ENCODE data around the gene CISH.
A peak's percentile ranks its signal among the peaks of the same experiment; 100 is the strongest.

CISH gene

GRCh38 chr3:50592568-50592967, 19.0 kb downstream of the CISH start:
- DNase-seq: no peak

- DNase-seq: no peak
Observed at GRCh38 chr3:50591196-50591741, 20.3 kb downstream of the CISH start.

- no peak for DNase-seq
Observed at GRCh38 chr3:50588759-50589433, 22.7 kb downstream of the CISH start.

GRCh38 chr3:50587806-50588758, 23.5 kb downstream of the CISH start:
- DNase-seq: no peak

- no peak for DNase-seq
Observed at GRCh38 chr3:50587373-50587772, 24.2 kb downstream of the CISH start.

- no peak for DNase-seq
Observed at GRCh38 chr3:50586763-50587070, 24.9 kb downstream of the CISH start.

- DNase-seq: no peak
Observed at GRCh38 chr3:50585919-50586762, 25.4 kb downstream of the CISH start.

- no peak for DNase-seq
Observed at GRCh38 chr3:50584391-50584790, 27.2 kb downstream of the CISH start.

- DNase-seq: no peak
Observed at GRCh38 chr3:50583897-50584296, 27.7 kb downstream of the CISH start.

- no peak for DNase-seq
Observed at GRCh38 chr3:50582083-50582482, 29.5 kb downstream of the CISH start.

GRCh38 chr3:50581459-50581842, 30.1 kb downstream of the CISH start:
- DNase-seq: no peak

- DNase-seq: no peak
Observed at GRCh38 chr3:50580683-50581458, 30.7 kb downstream of the CISH start.

GRCh38 chr3:50577348-50577747, 34.2 kb downstream of the CISH start:
- no peak for DNase-seq

- DNase-seq: no peak
Observed at GRCh38 chr3:50575372-50575771, 36.2 kb downstream of the CISH start.

GRCh38 chr3:50574444-50574831, 37.1 kb downstream of the CISH start:
- no peak for DNase-seq

- no peak for DNase-seq
Observed at GRCh38 chr3:50573566-50574443, 37.8 kb downstream of the CISH start.

- DNase-seq: no peak
Observed at GRCh38 chr3:50572801-50573371, 38.7 kb downstream of the CISH start.

GRCh38 chr3:50572158-50572557, 39.4 kb downstream of the CISH start:
- peak; percentile 20 for DNase-seq

GRCh38 chr3:50571486-50571885, 40.1 kb downstream of the CISH start:
- no peak for DNase-seq

GRCh38 chr3:50570508-50571279, 40.9 kb downstream of the CISH start:
- no peak for DNase-seq

Data from NCI-H2171 treated with DMSO at 0.1 percent for 48 hours (cell line).